Fibroblast of lung (primary cell): ENCODE results near the gene ESPNL. TPM values are rescaled to one million over a fixed set of nuclear protein-coding genes. Genes with fewer than 3 reads are reported as not detected.

Source experiments
- DNase-seq, 2 donors: peaks; one replicate each; pipeline versions ENCODE4 v3.0.0 to v3.0.0-alpha.2; 2010; ENCODE audit warnings: low read depth in 2 of 2
- H2AFZ ChIP-seq: 2 replicates; pipeline ENCODE4 v1.5.1; 2012; ENCODE audit warnings: low read length, control low read depth, inconsistent platforms
- H3K27ac ChIP-seq: 2 replicates; pipeline ENCODE4 v1.5.1; 2011; ENCODE audit warnings: low read length, control low read depth; ENCODE audit not compliant: insufficient read depth
- H3K27me3 ChIP-seq: 2 replicates; pipeline ENCODE4 v1.5.1; 2011; ENCODE audit warnings: mild to moderate bottlenecking, low read length; ENCODE audit not compliant: control insufficient read depth, insufficient read depth
- H3K36me3 ChIP-seq: 2 replicates; pipeline ENCODE4 v1.5.1; 2011; ENCODE audit warnings: low read length; ENCODE audit not compliant: control insufficient read depth, insufficient read depth
- H3K4me1 ChIP-seq: 2 replicates; pipeline ENCODE4 v1.5.1; 2011; ENCODE audit warnings: low read length; ENCODE audit not compliant: control insufficient read depth, insufficient read depth; ENCODE audit errors: extremely low read depth
- H3K4me2 ChIP-seq: 2 replicates; pipeline ENCODE4 v1.5.1; 2011; ENCODE audit warnings: low read length, control low read depth; ENCODE audit not compliant: insufficient read depth; ENCODE audit errors: extremely low read depth
- H3K4me3 ChIP-seq, 4 experiments: fragments of 200-600 bp in 1 of 4; sonication (generic) in 1 of 4; replicated peaks in 1 of 4; 2 replicates each; pipeline ENCODE4 v1.5.1; 2011 to 2016; ENCODE audit warnings: low read length in 4 of 4, low read depth in 3 of 4, mild to moderate bottlenecking in 3 of 4, control low read depth in 2 of 4, inconsistent platforms in 1 of 4, mixed read lengths in 1 of 4; ENCODE audit not compliant: insufficient read depth in 1 of 4; ENCODE audit errors: control extremely low read depth in 1 of 4
- H3K79me2 ChIP-seq: 2 replicates; pipeline ENCODE4 v1.5.1; 2012; ENCODE audit warnings: mild to moderate bottlenecking, low read length, inconsistent platforms; ENCODE audit not compliant: control insufficient read depth, insufficient read depth
- H3K9ac ChIP-seq: 2 replicates; pipeline ENCODE4 v1.5.1; 2011; ENCODE audit warnings: mild to moderate bottlenecking, low read length, control low read depth; ENCODE audit not compliant: insufficient read depth
- H3K9me3 ChIP-seq: 2 replicates; pipeline ENCODE4 v1.5.1; 2012; ENCODE audit warnings: low read depth, low read length; ENCODE audit not compliant: control insufficient read depth, insufficient read depth
- H4K20me1 ChIP-seq: 2 replicates; pipeline ENCODE4 v1.5.1; 2011; ENCODE audit warnings: low read length; ENCODE audit not compliant: control insufficient read depth, insufficient read depth; ENCODE audit errors: extremely low read depth
- EZH2 ChIP-seq: IDR thresholded peaks from 2 replicates; pipeline ENCODE4 v1.5.1; 2012; ENCODE audit warnings: low read length, control low read depth, mild to moderate bottlenecking; ENCODE audit errors: missing control alignments
- polyA plus RNA-seq, 2 donors: library from polyadenylated mRNA; depleted of rRNA in 1 of 2; stranded (reverse) in 1 of 2; unstranded in 1 of 2; fragments of >200 nt; gene quantifications; 2 replicates each; pipeline ENCODE4 v1.2.1, GENCODE V29; 2011 to 2012; ENCODE audit warnings: missing spikeins in 1 of 2
- total RNA-seq: library from RNA; depleted of rRNA; stranded (reverse); fragments of >200 nt; gene quantifications from 2 replicates; pipeline ENCODE4 v1.2.1, GENCODE V29; 2014
- TF ChIP-seq, protein P1 (sequence below), 2 donors: IDR thresholded peaks in 1 of 2; conservative IDR thresholded peaks in 1 of 2; 1 replicate in 1 of 2; 2 replicates in 1 of 2; pipeline ENCODE4 v1.5.1; 2011 to 2012; ENCODE audit warnings: low read length in 2 of 2, control low read depth in 1 of 2, inconsistent platforms in 1 of 2, low read depth in 1 of 2, mild to moderate bottlenecking in 1 of 2

The ESPNL gene
- total and polyA plus RNA-seq, 2 donors (not counting 1 experiment from before 2014, with no cell fraction given), result 0.79 to 2.8 TPM

DNA sequence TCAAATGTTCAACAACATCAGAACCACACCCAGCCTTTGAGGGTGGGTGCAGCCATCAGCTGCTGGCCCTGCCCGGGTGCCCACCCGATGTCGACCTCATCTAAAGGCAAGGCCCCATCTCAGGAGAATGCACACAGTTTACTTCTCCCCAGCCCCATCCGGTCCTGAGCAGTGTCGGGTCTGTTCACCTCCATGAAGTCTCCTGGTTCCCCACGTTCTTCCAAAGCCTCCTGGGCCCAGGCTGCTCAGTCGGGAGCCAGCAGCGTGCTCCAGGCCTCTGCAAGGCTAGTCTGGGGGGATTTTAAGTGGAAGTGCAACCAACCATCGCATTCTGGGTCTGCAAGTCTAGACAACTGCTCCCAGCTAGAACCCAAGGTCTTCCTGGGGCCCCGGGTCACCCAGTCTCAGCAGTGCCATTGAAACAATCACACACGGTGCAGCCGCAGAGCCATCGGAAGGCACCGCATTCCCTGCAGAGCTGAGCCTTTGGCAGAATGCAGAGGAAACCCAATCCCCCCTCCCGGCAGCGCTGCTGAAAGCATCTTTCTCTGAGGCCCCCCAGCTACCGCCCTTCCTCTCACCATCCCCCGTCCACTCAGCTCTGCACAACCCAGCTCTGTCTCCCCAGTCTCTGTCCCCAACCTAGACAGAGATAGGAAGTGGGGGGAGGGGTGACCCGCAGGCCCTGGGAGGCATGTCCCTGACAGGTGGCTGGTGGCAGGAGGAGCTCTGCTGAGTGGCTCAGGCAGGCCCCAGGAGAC lies 8.5 kb downstream of the ESPNL start:
- TF ChIP-seq, protein P1, sequence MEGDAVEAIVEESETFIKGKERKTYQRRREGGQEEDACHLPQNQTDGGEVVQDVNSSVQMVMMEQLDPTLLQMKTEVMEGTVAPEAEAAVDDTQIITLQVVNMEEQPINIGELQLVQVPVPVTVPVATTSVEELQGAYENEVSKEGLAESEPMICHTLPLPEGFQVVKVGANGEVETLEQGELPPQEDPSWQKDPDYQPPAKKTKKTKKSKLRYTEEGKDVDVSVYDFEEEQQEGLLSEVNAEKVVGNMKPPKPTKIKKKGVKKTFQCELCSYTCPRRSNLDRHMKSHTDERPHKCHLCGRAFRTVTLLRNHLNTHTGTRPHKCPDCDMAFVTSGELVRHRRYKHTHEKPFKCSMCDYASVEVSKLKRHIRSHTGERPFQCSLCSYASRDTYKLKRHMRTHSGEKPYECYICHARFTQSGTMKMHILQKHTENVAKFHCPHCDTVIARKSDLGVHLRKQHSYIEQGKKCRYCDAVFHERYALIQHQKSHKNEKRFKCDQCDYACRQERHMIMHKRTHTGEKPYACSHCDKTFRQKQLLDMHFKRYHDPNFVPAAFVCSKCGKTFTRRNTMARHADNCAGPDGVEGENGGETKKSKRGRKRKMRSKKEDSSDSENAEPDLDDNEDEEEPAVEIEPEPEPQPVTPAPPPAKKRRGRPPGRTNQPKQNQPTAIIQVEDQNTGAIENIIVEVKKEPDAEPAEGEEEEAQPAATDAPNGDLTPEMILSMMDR (conservative IDR thresholded peaks at IDR 0.05 in 1 of 2, IDR thresholded peaks at IDR 0.05 in 1 of 2; ENCODE audit: low read depth in 1 of 2, low read length in 2 of 2), result no peak
- TF ChIP-seq EZH2, result no peak
- Histone ChIP-seq H3K4me2 (no peak overlapping the region), H3K9ac (no peak overlapping the region), H3K27ac (no peak overlapping the region), H3K36me3 (no peaks in the 10 kb centered on the region), H3K9me3 (no peaks in the 10 kb centered on the region), H3K4me1 (no peaks in the 10 kb centered on the region), H3K27me3 (no peaks in the 10 kb centered on the region), H3K4me3 (no peak overlapping the region), H2AFZ (no peak overlapping the region), H4K20me1 (no peaks in the 10 kb centered on the region), H3K79me2 (no peaks in the 10 kb centered on the region)
- DNase-seq, result no peak

DNA sequence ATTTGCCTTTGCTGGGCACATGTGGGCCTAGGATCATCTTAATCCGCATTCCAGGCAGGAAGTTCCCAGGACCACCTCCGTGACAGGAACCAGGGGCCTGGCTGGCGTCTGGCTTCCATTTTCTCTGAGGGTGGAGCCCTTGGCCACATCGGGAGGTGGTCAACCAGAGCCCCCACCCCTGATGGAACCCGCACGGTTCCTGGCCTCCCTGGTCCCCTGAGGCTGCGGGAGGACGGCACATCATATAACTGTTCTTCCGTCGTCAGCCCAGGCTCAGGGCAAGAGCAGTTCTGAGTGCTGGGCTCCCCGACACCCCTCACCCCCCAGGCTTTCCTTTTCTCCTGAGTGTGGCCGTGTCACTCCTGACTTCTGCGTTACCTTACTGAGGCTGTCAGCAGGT lies 13.5 kb downstream of the ESPNL start:
- H4K20me1 ChIP-seq, result no peaks in the 10 kb centered on the region
- H3K79me2 ChIP-seq, result no peaks in the 10 kb centered on the region
- no peak overlapping the region for H3K9ac ChIP-seq
- H3K4me1 ChIP-seq, result no peaks in the 10 kb centered on the region
- TF ChIP-seq EZH2, result no peak
- TF ChIP-seq, protein P1 (conservative IDR thresholded peaks at IDR 0.05 in 1 of 2, IDR thresholded peaks at IDR 0.05 in 1 of 2; ENCODE audit: low read depth in 1 of 2, low read length in 2 of 2), result no peak
- no peak overlapping the region for H2AFZ ChIP-seq
- H3K36me3 ChIP-seq, result no peaks in the 10 kb centered on the region
- no peak for DNase-seq
- H3K27ac ChIP-seq, result no peak overlapping the region
- no peak overlapping the region for H3K4me2 ChIP-seq
- no peak overlapping the region for H3K4me3 ChIP-seq
- H3K9me3 ChIP-seq, result no peaks in the 10 kb centered on the region
- H3K27me3 ChIP-seq, result peaks cover 2% of the 10 kb centered on the region

- H3K4me1 ChIP-seq, result no peaks in the 10 kb centered on the region
- no peak for DNase-seq
- no peak overlapping the region for H2AFZ ChIP-seq
- no peak overlapping the region for H3K4me2 ChIP-seq
- no peaks in the 10 kb centered on the region for H3K79me2 ChIP-seq
- H3K9me3 ChIP-seq, result no peaks in the 10 kb centered on the region
- no peak overlapping the region for H3K27ac ChIP-seq
- H3K9ac ChIP-seq, result no peak overlapping the region
- H3K27me3 ChIP-seq, result peaks cover 2% of the 10 kb centered on the region
- no peaks in the 10 kb centered on the region for H4K20me1 ChIP-seq
- TF ChIP-seq EZH2, result no peak
- TF ChIP-seq, protein P1 (conservative IDR thresholded peaks at IDR 0.05 in 1 of 2, IDR thresholded peaks at IDR 0.05 in 1 of 2; ENCODE audit: low read depth in 1 of 2, low read length in 2 of 2), result no peak
- no peak overlapping the region for H3K4me3 ChIP-seq
- H3K36me3 ChIP-seq, result no peaks in the 10 kb centered on the region
Measured at GRCh38 chr2:238114331-238114841, 14.2 kb downstream of the ESPNL start.
